ENCODE results near the gene DGCR8. TPM values are rescaled to one million over a fixed set of nuclear protein-coding genes. Genes with fewer than 3 reads are reported as not detected.

The DGCR8 gene
- total and polyA plus RNA-seq, 2 experiments from 2014 or later: 14.0 to 28.7 TPM

- no peaks in the 10 kb centered on the region for H3K9me3 ChIP-seq (ENCODE audit: low read depth)
- H2AFZ ChIP-seq: no peak overlapping the region
- H3K79me2 ChIP-seq (ENCODE audit: insufficient read depth): peaks cover 7% of the 10 kb centered on the region; the same call in 1 of the 2 replicates
- no peak overlapping the region for H3K4me3 ChIP-seq
- H3F3A ChIP-seq (ENCODE audit: insufficient read depth): no peaks in the 10 kb centered on the region
- WGBS, 2 experiments (ENCODE audit: low coverage in 1 of 2, low lambda C conversion rate in 2 of 2, missing lambda C conversion rate in 2 of 2): 93 to 95% methylated on average over 26 of the region's 26 CpGs
- H3K27me3 ChIP-seq (replicated peaks; ENCODE audit: insufficient read depth): no peaks in the 10 kb centered on the region
- in situ Hi-C loops (cut with MboI): no loop called here
- no peak for DNase-seq
- H3K4me1 ChIP-seq (ENCODE audit: insufficient read depth): no peaks in the 10 kb centered on the region
- no peak overlapping the region for H3K4me2 ChIP-seq (ENCODE audit: unreplicated experiment)
- H4K20me1 ChIP-seq (ENCODE audit: insufficient read depth): no peaks in the 10 kb centered on the region
- H3K9me2 ChIP-seq (ENCODE audit: insufficient read depth): no peaks in the 10 kb centered on the region
- peaks cover 7% of the 10 kb centered on the region; the same call in 1 of the 2 replicates for H3K36me3 ChIP-seq (ENCODE audit: low read depth)
- no peak overlapping the region for H3K27ac ChIP-seq
- TF ChIP-seq EZH2 (IDR thresholded peaks at IDR 0.05; ENCODE audit: insufficient read depth, poor library complexity, severe bottlenecking) (no peak), EZH2phosphoT487 (IDR thresholded peaks at IDR 0.05; ENCODE audit: insufficient read depth, low read depth) (no peak)
- no peak overlapping the region for H3K9ac ChIP-seq
Observed at GRCh38 chr22:20043057-20043996, 36.7 kb upstream of the DGCR8 start.

GRCh38 chr22:20043997-20044342 is 36.1 kb upstream of the DGCR8 start:
- H3K9me3 ChIP-seq (ENCODE audit: low read depth): no peaks in the 10 kb centered on the region
- 94 to 99% methylated on average over 6 to 7 of the region's 7 CpGs for WGBS, 2 experiments (ENCODE audit: low coverage in 1 of 2, low lambda C conversion rate in 2 of 2, missing lambda C conversion rate in 2 of 2)
- H3K4me1 ChIP-seq (ENCODE audit: insufficient read depth): no peaks in the 10 kb centered on the region
- H3K9me2 ChIP-seq (ENCODE audit: insufficient read depth): no peaks in the 10 kb centered on the region
- H3K27me3 ChIP-seq (replicated peaks; ENCODE audit: insufficient read depth): no peaks in the 10 kb centered on the region
- H3F3A ChIP-seq (ENCODE audit: insufficient read depth): no peaks in the 10 kb centered on the region
- H4K20me1 ChIP-seq (ENCODE audit: insufficient read depth): no peaks in the 10 kb centered on the region
- H2AFZ ChIP-seq: no peak overlapping the region
- in situ Hi-C loops (cut with MboI): no loop called here
- peaks cover 11% of the 10 kb centered on the region; the same call in 1 of the 2 replicates for H3K36me3 ChIP-seq (ENCODE audit: low read depth)
- peaks cover 7% of the 10 kb centered on the region; the same call in 1 of the 2 replicates for H3K79me2 ChIP-seq (ENCODE audit: insufficient read depth)
- no peak overlapping the region for H3K4me2 ChIP-seq (ENCODE audit: unreplicated experiment)
- no peak overlapping the region for H3K4me3 ChIP-seq
- H3K9ac ChIP-seq: no peak overlapping the region
- no peak overlapping the region for H3K27ac ChIP-seq
- TF ChIP-seq EZH2 (IDR thresholded peaks at IDR 0.05; ENCODE audit: insufficient read depth, poor library complexity, severe bottlenecking) (no peak), EZH2phosphoT487 (IDR thresholded peaks at IDR 0.05; ENCODE audit: insufficient read depth, low read depth) (no peak)
- DNase-seq: no peak

GRCh38 chr22:20044495-20045151 is 35.4 kb upstream of the DGCR8 start:
- no peaks in the 10 kb centered on the region for H3K27me3 ChIP-seq (replicated peaks; ENCODE audit: insufficient read depth)
- no peak overlapping the region for H3K4me3 ChIP-seq
- 91 to 92% methylated on average over 9 to 10 of the region's 10 CpGs for WGBS, 2 experiments (ENCODE audit: low coverage in 1 of 2, low lambda C conversion rate in 2 of 2, missing lambda C conversion rate in 2 of 2)
- no peaks in the 10 kb centered on the region for H3K9me2 ChIP-seq (ENCODE audit: insufficient read depth)
- no peak for DNase-seq
- peaks cover 13% of the 10 kb centered on the region; the same call in 1 of the 2 replicates for H3K36me3 ChIP-seq (ENCODE audit: low read depth)
- H4K20me1 ChIP-seq (ENCODE audit: insufficient read depth): no peaks in the 10 kb centered on the region
- H3K4me1 ChIP-seq (ENCODE audit: insufficient read depth): no peaks in the 10 kb centered on the region
- no peak for TF ChIP-seq EZH2 (IDR thresholded peaks at IDR 0.05; ENCODE audit: insufficient read depth, poor library complexity, severe bottlenecking)
- no peak for TF ChIP-seq EZH2phosphoT487 (IDR thresholded peaks at IDR 0.05; ENCODE audit: insufficient read depth, low read depth)
- H3K9ac ChIP-seq: no peak overlapping the region
- no peak overlapping the region for H2AFZ ChIP-seq
- no peaks in the 10 kb centered on the region for H3F3A ChIP-seq (ENCODE audit: insufficient read depth)
- no peak overlapping the region for H3K4me2 ChIP-seq (ENCODE audit: unreplicated experiment)
- H3K27ac ChIP-seq: no peak overlapping the region
- peaks cover 7% of the 10 kb centered on the region; the same call in 1 of the 2 replicates for H3K79me2 ChIP-seq (ENCODE audit: insufficient read depth)
- H3K9me3 ChIP-seq (ENCODE audit: low read depth): no peaks in the 10 kb centered on the region
- in situ Hi-C loops (cut with MboI): no loop called here

- Histone ChIP-seq H3K79me2 (ENCODE audit: insufficient read depth) (peaks cover 7% of the 10 kb centered on the region; the same call in 1 of the 2 replicates), H3K9ac (no peak overlapping the region), H3F3A (ENCODE audit: insufficient read depth) (no peaks in the 10 kb centered on the region), H3K36me3 (ENCODE audit: low read depth) (peaks cover 13% of the 10 kb centered on the region; the same call in 1 of the 2 replicates), H3K4me1 (ENCODE audit: insufficient read depth) (no peaks in the 10 kb centered on the region), H4K20me1 (ENCODE audit: insufficient read depth) (no peaks in the 10 kb centered on the region), H2AFZ (no peak overlapping the region), H3K27me3 (replicated peaks; ENCODE audit: insufficient read depth) (no peaks in the 10 kb centered on the region), H3K9me3 (ENCODE audit: low read depth) (no peaks in the 10 kb centered on the region), H3K9me2 (ENCODE audit: insufficient read depth) (no peaks in the 10 kb centered on the region), H3K27ac (no peak overlapping the region), H3K4me2 (ENCODE audit: unreplicated experiment) (no peak overlapping the region), H3K4me3 (no peak overlapping the region)
- DNase-seq: no peak
- WGBS, 2 experiments (ENCODE audit: low coverage in 1 of 2, low lambda C conversion rate in 2 of 2, missing lambda C conversion rate in 2 of 2): 71 to 77% methylated on average over 4 of the region's 4 CpGs
- in situ Hi-C loops (cut with MboI): no loop called here
- TF ChIP-seq EZH2 (IDR thresholded peaks at IDR 0.05; ENCODE audit: insufficient read depth, poor library complexity, severe bottlenecking) (no peak), EZH2phosphoT487 (IDR thresholded peaks at IDR 0.05; ENCODE audit: insufficient read depth, low read depth) (no peak)
Observed at GRCh38 chr22:20046730-20047129, 33.3 kb upstream of the DGCR8 start.

All from GM23248 (cell line).